GM23338 (cell line): Measurements from ENCODE around the gene ARSB.

Experiments used
- EZH2 ChIP-seq: fragments of 200-600 bp; sonication (generic); IDR thresholded peaks from one replicate; pipeline ENCODE4 v1.8.0; 2017; ENCODE audit warnings: antibody characterized with exemption, mild to moderate bottlenecking, low read depth; ENCODE audit not compliant: unreplicated experiment
- EZH2phosphoT487 ChIP-seq: fragments of 200-600 bp; sonication (generic); IDR thresholded peaks from one replicate; pipeline ENCODE4 v1.8.1; 2018; ENCODE audit warnings: antibody characterized with exemption; ENCODE audit not compliant: unreplicated experiment
- POLR2AphosphoS5 ChIP-seq: IDR thresholded peaks from 2 replicates; pipeline ENCODE4 v1.6.1; 2016; ENCODE audit warnings: antibody characterized with exemption, low read depth
- TF ChIP-seq, protein P1 (sequence below), 2 experiments: fragments of 200-600 bp in 1 of 2; sonication (generic) in 1 of 2; conservative IDR thresholded peaks; 2 replicates each; pipeline versions ENCODE4 v1.5.1 to v1.6.1; 2016 to 2017; ENCODE audit warnings: antibody characterized with exemption in 2 of 2, low read depth in 2 of 2, mild to moderate bottlenecking in 2 of 2, moderate library complexity in 1 of 2

- TF ChIP-seq, protein P1, sequence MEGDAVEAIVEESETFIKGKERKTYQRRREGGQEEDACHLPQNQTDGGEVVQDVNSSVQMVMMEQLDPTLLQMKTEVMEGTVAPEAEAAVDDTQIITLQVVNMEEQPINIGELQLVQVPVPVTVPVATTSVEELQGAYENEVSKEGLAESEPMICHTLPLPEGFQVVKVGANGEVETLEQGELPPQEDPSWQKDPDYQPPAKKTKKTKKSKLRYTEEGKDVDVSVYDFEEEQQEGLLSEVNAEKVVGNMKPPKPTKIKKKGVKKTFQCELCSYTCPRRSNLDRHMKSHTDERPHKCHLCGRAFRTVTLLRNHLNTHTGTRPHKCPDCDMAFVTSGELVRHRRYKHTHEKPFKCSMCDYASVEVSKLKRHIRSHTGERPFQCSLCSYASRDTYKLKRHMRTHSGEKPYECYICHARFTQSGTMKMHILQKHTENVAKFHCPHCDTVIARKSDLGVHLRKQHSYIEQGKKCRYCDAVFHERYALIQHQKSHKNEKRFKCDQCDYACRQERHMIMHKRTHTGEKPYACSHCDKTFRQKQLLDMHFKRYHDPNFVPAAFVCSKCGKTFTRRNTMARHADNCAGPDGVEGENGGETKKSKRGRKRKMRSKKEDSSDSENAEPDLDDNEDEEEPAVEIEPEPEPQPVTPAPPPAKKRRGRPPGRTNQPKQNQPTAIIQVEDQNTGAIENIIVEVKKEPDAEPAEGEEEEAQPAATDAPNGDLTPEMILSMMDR (conservative IDR thresholded peaks at IDR 0.05; ENCODE audit: low read depth in 2 of 2) = no peak
- TF ChIP-seq POLR2AphosphoS5 (no peak), EZH2phosphoT487 (no peak), EZH2 (no peak)
Observed at GRCh38 chr5:78816143-78816765, 168.9 kb downstream of the ARSB start.
